Measurements from ENCODE around the gene CARD9. TPM values are rescaled to one million over a fixed set of nuclear protein-coding genes. Genes with fewer than 3 reads are reported as not detected.

The CARD9 gene
- total RNA-seq, 1 experiment from 2014 or later: 0.28 TPM

DNA sequence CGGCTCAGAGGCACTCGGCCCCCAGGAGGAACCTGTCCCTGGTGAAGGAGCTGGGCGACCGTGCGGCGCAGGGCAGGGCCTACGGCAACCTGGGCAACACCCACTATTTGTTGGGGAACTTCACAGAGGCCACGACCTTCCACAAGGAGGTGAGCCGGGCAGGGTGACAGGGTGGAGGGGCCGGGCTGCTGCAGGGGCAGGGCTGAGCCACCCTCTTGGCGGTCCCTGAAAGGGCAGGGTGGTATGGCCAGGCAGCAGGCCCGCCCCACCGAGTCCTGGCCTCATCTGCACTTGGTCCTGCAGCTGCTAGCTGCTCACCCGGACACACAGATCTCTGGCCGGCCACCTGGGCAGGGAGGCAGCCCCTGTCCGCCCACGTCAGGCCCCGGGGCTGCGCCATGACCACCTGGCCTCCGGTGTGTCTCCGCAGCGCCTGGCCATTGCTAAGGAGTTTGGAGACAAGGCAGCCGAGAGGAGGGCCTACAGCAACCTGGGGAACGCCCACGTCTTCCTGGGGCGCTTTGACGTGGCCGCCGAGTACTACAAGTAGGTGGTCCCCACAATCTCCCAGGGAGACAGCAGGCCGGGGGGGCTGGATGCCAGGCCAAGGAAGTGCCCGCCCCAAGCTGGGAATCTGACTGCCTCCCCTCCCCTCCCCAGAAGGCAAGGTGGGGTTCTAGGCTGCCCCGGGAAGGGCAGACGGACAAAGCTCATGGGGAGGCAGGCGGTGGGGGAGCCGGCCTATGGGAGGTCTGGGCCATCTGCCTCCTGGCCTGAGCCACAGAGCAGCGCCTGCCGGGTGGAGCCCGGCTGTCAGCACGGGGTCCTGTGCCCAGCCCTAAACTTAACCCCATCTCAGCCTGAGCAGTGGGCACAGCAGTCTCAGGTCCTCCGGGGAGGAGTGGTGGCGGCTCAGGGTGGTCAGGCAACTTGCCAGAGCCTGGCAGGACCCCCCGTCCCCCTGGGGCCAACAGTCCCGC lies 35.8 kb downstream of the CARD9 start:
- Histone ChIP-seq H3K4me3 (ENCODE audit: insufficient read depth, low read depth, low read length) (no peak overlapping the region), H3K36me3 (replicated peaks; ENCODE audit: control insufficient read depth, insufficient read depth, low read length) (no peaks in the 10 kb centered on the region), H3K27me3 (ENCODE audit: control insufficient read depth, insufficient read depth, low read length) (no peaks in the 10 kb centered on the region)
- no peak for DNase-seq

GRCh38 chr9:136336881-136337280 lies 36.6 kb downstream of the CARD9 start:
- Histone ChIP-seq H3K36me3 (replicated peaks; ENCODE audit: control insufficient read depth, insufficient read depth, low read length) (no peaks in the 10 kb centered on the region), H3K27me3 (ENCODE audit: control insufficient read depth, insufficient read depth, low read length) (no peaks in the 10 kb centered on the region), H3K4me3 (ENCODE audit: insufficient read depth, low read depth, low read length) (no peak overlapping the region)
- no peak for DNase-seq

GRCh38 chr9:136336156-136336870 lies 37.2 kb downstream of the CARD9 start:
- no peaks in the 10 kb centered on the region for H3K27me3 ChIP-seq (ENCODE audit: control insufficient read depth, insufficient read depth, low read length)
- H3K4me3 ChIP-seq (ENCODE audit: insufficient read depth, low read depth, low read length): no peak overlapping the region
- no peak for DNase-seq
- no peaks in the 10 kb centered on the region for H3K36me3 ChIP-seq (replicated peaks; ENCODE audit: control insufficient read depth, insufficient read depth, low read length)

- Histone ChIP-seq H3K27me3 (ENCODE audit: control insufficient read depth, insufficient read depth, low read length) (no peaks in the 10 kb centered on the region), H3K36me3 (replicated peaks; ENCODE audit: control insufficient read depth, insufficient read depth, low read length) (no peaks in the 10 kb centered on the region), H3K4me3 (ENCODE audit: insufficient read depth, low read depth, low read length) (no peak overlapping the region)
- DNase-seq: no peak
These were observed 37.9 kb downstream of the CARD9 start for GRCh38 chr9:136335296-136336155.

DNA sequence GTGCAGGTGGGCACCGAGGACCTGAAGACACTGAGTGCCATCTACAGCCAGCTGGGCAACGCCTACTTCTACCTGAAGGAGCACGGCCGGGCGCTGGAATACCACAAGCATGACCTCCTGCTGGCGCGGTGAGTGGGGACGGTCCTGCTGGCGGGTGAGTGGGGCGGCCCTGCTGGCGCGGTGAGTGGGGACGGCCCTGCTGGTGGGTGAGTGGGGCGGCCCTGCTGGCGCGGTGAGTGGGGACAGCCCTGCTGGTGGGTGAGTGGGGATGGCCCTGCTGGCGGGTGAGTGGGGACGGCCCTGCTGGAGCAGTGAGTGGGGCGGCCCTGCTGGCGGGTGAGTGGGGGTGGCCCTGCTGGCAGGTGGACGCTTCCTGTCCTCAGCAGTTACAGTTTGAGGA lies 38.9 kb downstream of the CARD9 start:
- Histone ChIP-seq H3K4me3 (ENCODE audit: insufficient read depth, low read depth, low read length) (no peak overlapping the region), H3K36me3 (replicated peaks; ENCODE audit: control insufficient read depth, insufficient read depth, low read length) (no peaks in the 10 kb centered on the region), H3K27me3 (ENCODE audit: control insufficient read depth, insufficient read depth, low read length) (no peaks in the 10 kb centered on the region)
- no peak for DNase-seq

GRCh38 chr9:136333486-136333885 lies 40.0 kb downstream of the CARD9 start:
- Histone ChIP-seq H3K4me3 (ENCODE audit: insufficient read depth, low read depth, low read length) (no peak overlapping the region), H3K27me3 (ENCODE audit: control insufficient read depth, insufficient read depth, low read length) (no peaks in the 10 kb centered on the region), H3K36me3 (replicated peaks; ENCODE audit: control insufficient read depth, insufficient read depth, low read length) (no peaks in the 10 kb centered on the region)
- DNase-seq: peak; percentile 77

DNA sequence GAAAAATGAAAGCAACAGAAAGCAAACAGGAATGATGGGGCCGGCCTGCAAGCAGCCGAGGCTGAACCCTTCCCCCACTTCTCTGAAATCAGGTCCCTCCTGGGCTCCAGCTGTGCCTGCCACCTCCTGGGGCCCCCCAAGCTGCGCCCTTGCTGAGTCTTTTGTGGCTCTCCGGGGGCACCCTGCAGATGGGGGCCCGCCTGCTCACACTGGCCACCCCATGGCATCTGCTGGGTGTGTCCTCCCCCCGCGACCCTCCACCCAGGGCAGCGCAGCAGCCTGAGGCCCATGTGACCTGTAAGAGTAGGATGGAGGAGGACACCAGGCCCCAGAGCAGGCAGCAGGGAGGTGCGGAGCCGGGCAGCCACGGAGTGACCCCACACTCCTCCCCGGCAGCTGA lies 40.4 kb downstream of the CARD9 start:
- H3K36me3 ChIP-seq (replicated peaks; ENCODE audit: control insufficient read depth, insufficient read depth, low read length): no peaks in the 10 kb centered on the region
- peak; percentile 69 for DNase-seq
- no peak overlapping the region for H3K4me3 ChIP-seq (ENCODE audit: insufficient read depth, low read depth, low read length)
- H3K27me3 ChIP-seq (ENCODE audit: control insufficient read depth, insufficient read depth, low read length): no peaks in the 10 kb centered on the region

DNA sequence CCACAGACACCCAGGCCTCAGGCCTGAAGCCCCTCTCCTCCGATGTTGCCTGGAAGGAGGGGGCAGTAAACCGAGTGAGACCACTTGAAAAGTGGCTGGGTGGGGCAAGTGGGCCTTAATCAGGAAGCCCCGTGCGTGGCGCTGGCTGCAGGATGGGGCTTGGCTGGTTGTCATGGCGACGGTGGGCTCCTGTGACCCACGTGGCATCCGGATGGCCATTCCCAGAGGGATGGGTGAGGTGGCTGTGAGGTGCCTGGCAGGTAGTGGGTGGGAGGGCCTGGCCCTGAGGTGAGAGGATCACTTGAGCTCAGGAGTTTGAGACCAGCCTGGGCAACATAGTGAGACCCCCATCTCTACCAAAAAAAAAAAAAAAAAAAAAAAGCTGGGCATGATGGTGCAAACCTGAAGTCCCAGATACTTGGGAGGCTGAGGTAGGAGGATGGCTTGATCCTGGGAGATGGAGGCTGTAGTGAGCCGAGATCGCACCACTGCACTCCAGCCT lies 40.9 kb downstream of the CARD9 start:
- no peak overlapping the region for H3K4me3 ChIP-seq (ENCODE audit: insufficient read depth, low read depth, low read length)
- DNase-seq: no peak
- H3K27me3 ChIP-seq (ENCODE audit: control insufficient read depth, insufficient read depth, low read length): no peaks in the 10 kb centered on the region
- no peaks in the 10 kb centered on the region for H3K36me3 ChIP-seq (replicated peaks; ENCODE audit: control insufficient read depth, insufficient read depth, low read length)

- H3K36me3 ChIP-seq (replicated peaks; ENCODE audit: control insufficient read depth, insufficient read depth, low read length): no peaks in the 10 kb centered on the region
- no peaks in the 10 kb centered on the region for H3K27me3 ChIP-seq (ENCODE audit: control insufficient read depth, insufficient read depth, low read length)
- peak; percentile 72 for DNase-seq
- no peak overlapping the region for H3K4me3 ChIP-seq (ENCODE audit: insufficient read depth, low read depth, low read length)
These were observed 41.6 kb downstream of the CARD9 start for GRCh38 chr9:136331556-136332481.

DNA sequence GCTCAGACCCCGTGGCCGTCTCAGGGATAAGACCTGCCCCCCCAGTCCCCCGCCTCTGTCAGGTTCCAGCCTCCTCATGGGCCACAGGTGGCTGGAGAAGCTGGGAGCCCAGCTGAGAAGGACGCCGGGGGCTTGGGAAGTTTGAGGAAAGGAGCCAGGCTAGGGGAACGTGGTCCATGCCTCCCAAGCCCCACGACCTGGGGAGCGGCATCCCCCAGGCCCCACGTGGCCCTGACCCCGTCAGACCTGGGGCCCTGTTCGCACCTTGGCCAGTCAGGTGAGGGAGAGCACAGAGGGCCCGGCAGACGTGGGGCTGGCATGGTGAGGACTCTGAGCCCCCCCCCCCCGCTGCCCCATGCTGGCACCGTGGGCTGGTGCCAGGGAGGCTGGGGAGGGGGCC lies 42.4 kb downstream of the CARD9 start:
- no peaks in the 10 kb centered on the region for H3K36me3 ChIP-seq (replicated peaks; ENCODE audit: control insufficient read depth, insufficient read depth, low read length)
- H3K27me3 ChIP-seq (ENCODE audit: control insufficient read depth, insufficient read depth, low read length): no peaks in the 10 kb centered on the region
- no peak overlapping the region for H3K4me3 ChIP-seq (ENCODE audit: insufficient read depth, low read depth, low read length)
- no peak for DNase-seq

GRCh38 chr9:136330406-136330990 lies 43.0 kb downstream of the CARD9 start:
- no peak for DNase-seq
- no peaks in the 10 kb centered on the region for H3K36me3 ChIP-seq (replicated peaks; ENCODE audit: control insufficient read depth, insufficient read depth, low read length)
- no peaks in the 10 kb centered on the region for H3K27me3 ChIP-seq (ENCODE audit: control insufficient read depth, insufficient read depth, low read length)
- no peak overlapping the region for H3K4me3 ChIP-seq (ENCODE audit: insufficient read depth, low read depth, low read length)

- Histone ChIP-seq H3K36me3 (replicated peaks; ENCODE audit: control insufficient read depth, insufficient read depth, low read length) (no peaks in the 10 kb centered on the region), H3K27me3 (ENCODE audit: control insufficient read depth, insufficient read depth, low read length) (no peaks in the 10 kb centered on the region), H3K4me3 (ENCODE audit: insufficient read depth, low read depth, low read length) (no peak overlapping the region)
- DNase-seq: no peak
These were observed 43.6 kb downstream of the CARD9 start for GRCh38 chr9:136329636-136330405.

All from H7 (cell line).